ENCODE measurements around the gene HMGCS2.

The HMGCS2 gene

GRCh38 chr1:119768778-119769177 is at the start of gene HMGCS2:
HMGCS2 (minus strand) TSS chr1:119768905; CDS start chr1:119768844, 61 bp downstream.
- no peak for DNase-seq

- DNase-seq, result no peak
These were observed 49.5 kb upstream of the HMGCS2 start for GRCh38 chr1:119818181-119818580.

- DNase-seq, result no peak
These were observed 47.7 kb upstream of the HMGCS2 start for GRCh38 chr1:119816407-119816806.

GRCh38 chr1:119815928-119816327 is 47.2 kb upstream of the HMGCS2 start:
- DNase-seq, result no peak

- no peak for DNase-seq
These were observed 46.7 kb upstream of the HMGCS2 start for GRCh38 chr1:119815361-119815760.

- no peak for DNase-seq
These were observed 45.6 kb upstream of the HMGCS2 start for GRCh38 chr1:119814288-119814687.

GRCh38 chr1:119811985-119812557 is 43.4 kb upstream of the HMGCS2 start:
- no peak for DNase-seq

GRCh38 chr1:119811387-119811786 is 42.7 kb upstream of the HMGCS2 start, which contains the start of gene REG4:
REG4 (minus strand) TSS chr1:119811460; CDS start chr1:119808769, 2,691 bp downstream.
- DNase-seq, result no peak

- peak; percentile 70 for DNase-seq
These were observed 40.4 kb upstream of the HMGCS2 start for GRCh38 chr1:119808972-119809550.

GRCh38 chr1:119808491-119808890 is 39.8 kb upstream of the HMGCS2 start:
- no peak for DNase-seq

GRCh38 chr1:119806489-119806888 is 37.8 kb upstream of the HMGCS2 start:
- no peak for DNase-seq

GRCh38 chr1:119805746-119806145 is 37.0 kb upstream of the HMGCS2 start:
- no peak for DNase-seq

- DNase-seq, result no peak
These were observed 36.5 kb upstream of the HMGCS2 start for GRCh38 chr1:119805247-119805646.

GRCh38 chr1:119799599-119800177 is 31.0 kb upstream of the HMGCS2 start:
- no peak for DNase-seq

GRCh38 chr1:119799003-119799402 is 30.3 kb upstream of the HMGCS2 start:
- no peak for DNase-seq

- no peak for DNase-seq
These were observed 28.9 kb upstream of the HMGCS2 start for GRCh38 chr1:119797606-119798005.

GRCh38 chr1:119797162-119797561 is 28.5 kb upstream of the HMGCS2 start:
- no peak for DNase-seq

- no peak for DNase-seq
These were observed 26.8 kb upstream of the HMGCS2 start for GRCh38 chr1:119795261-119796200.

GRCh38 chr1:119794876-119795240 is 26.2 kb upstream of the HMGCS2 start:
- no peak for DNase-seq

- no peak for DNase-seq
These were observed 25.6 kb upstream of the HMGCS2 start for GRCh38 chr1:119794230-119794875.

GRCh38 chr1:119791377-119791776 is 22.7 kb upstream of the HMGCS2 start:
- no peak for DNase-seq

GRCh38 chr1:119790451-119791198 is 21.9 kb upstream of the HMGCS2 start:
- DNase-seq, result no peak

All from activated CD4-positive, CD25-positive, alpha-beta regulatory T cell treated with anti-CD3 and anti-CD28 coated beads, Interleukin-2, amount 50 U/mL, for 72 hours (primary cell).